Suprapubic skin (tissue), 3 donors: Measurements from ENCODE around the gene FAM78B.

Source experiments
- POLR2A ChIP-seq, 2 donors: fragments of 450-650 bp; IDR thresholded peaks; one replicate each; pipeline ENCODE4 v1.6.1; 2017; ENCODE audit warnings: antibody characterized with exemption in 2 of 2, mild to moderate bottlenecking in 2 of 2, moderate library complexity in 2 of 2
- TF ChIP-seq, protein P1 (sequence below), 2 donors: fragments of 200-600 bp in 1 of 2; fragments of 450-650 bp in 1 of 2; sonication (generic) in 1 of 2; IDR thresholded peaks; one replicate each; pipeline ENCODE4 v1.5.1; 2016 to 2019; ENCODE audit warnings: antibody characterized with exemption in 2 of 2, mild to moderate bottlenecking in 1 of 2, moderate library complexity in 1 of 2

DNA sequence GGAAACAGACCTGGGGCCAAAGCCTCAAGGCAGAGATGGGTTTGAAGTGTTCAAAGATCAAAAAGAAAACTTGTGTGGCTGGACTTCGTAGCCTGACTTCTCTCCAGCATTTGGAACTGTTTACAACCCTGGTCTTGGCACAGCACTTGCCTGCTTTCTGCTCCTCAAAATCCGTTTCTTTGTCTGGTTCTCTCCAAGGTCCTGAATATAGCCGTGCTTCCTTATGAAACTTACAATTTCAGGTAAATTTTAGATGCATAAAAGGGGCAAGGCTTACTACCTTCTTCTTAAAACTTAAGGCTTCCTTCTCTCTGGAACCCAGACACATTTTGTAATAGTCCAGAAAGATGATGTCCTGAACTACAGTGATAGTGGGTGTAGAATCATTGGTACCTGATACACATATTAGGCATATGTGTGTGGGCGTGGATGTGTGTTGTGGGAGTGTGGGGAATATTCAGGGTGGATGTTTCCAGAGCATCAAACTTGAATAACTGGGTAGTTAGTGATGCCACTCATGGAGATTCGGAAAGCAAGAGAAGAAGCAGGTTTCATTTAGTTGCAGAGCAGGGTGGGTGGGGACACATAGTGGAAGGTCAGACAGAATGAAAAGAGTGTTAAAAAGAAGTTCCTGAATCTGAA is 26.4 kb upstream of the FAM78B start:
- TF ChIP-seq, protein P1, sequence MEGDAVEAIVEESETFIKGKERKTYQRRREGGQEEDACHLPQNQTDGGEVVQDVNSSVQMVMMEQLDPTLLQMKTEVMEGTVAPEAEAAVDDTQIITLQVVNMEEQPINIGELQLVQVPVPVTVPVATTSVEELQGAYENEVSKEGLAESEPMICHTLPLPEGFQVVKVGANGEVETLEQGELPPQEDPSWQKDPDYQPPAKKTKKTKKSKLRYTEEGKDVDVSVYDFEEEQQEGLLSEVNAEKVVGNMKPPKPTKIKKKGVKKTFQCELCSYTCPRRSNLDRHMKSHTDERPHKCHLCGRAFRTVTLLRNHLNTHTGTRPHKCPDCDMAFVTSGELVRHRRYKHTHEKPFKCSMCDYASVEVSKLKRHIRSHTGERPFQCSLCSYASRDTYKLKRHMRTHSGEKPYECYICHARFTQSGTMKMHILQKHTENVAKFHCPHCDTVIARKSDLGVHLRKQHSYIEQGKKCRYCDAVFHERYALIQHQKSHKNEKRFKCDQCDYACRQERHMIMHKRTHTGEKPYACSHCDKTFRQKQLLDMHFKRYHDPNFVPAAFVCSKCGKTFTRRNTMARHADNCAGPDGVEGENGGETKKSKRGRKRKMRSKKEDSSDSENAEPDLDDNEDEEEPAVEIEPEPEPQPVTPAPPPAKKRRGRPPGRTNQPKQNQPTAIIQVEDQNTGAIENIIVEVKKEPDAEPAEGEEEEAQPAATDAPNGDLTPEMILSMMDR (IDR thresholded peaks at IDR 0.05) = no peak
- no peak for TF ChIP-seq POLR2A (IDR thresholded peaks at IDR 0.05)
